NCI-H526 treated with DMSO at 0.1 percent for 48 hours (cell line): Measurements from ENCODE around the gene HNRNPDL.
"Not testable (repeated sequence)": the region's sequence is repeated elsewhere in the genome, so short reads cannot be mapped to it uniquely, and the experiment has no call there.

Source experiments
- DNase-seq: peaks from one replicate; lab custom pipeline; 2025; lab: John Stamatoyannopoulos, UW

Gene HNRNPDL

DNA sequence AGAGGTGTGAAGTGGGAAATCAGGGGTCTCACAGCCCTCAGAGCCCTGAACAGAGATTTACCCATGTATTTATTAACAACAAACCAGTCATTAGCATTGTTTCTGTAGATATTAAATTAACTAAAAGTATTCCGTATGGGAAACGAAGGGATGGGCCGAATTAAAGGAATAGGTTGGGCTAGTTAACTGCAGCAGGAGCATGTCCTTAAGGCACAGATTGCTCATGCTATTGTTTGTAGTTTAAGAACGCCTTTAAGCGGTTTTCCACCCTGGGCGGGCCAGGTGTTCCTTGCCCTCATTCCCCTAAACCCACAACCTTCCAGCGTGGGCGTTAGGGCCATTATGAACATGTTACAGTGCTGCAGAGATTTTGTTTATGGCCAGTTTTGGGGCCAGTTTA is 44.0 kb downstream of the HNRNPDL start:
- not testable (repeated sequence) for DNase-seq

DNA sequence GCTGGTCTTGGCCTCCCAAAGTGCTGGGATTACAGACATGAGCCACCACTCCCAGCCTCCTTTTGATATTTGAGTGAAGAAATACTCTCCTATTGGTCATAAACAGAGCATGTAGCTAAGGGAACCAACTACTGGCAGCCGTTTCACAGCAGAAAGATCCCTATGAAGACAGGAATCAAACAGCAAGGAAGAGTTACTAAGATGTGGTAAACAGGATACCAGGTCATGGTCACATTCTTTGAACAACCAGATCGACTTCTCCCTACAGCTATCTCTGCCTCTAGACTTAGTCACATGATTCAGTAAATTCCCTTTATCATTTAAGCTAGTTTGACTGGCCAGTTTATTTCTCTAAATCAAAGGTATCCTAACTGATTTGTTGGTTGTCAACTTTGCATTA is 47.5 kb downstream of the HNRNPDL start:
- DNase-seq, result no peak

DNA sequence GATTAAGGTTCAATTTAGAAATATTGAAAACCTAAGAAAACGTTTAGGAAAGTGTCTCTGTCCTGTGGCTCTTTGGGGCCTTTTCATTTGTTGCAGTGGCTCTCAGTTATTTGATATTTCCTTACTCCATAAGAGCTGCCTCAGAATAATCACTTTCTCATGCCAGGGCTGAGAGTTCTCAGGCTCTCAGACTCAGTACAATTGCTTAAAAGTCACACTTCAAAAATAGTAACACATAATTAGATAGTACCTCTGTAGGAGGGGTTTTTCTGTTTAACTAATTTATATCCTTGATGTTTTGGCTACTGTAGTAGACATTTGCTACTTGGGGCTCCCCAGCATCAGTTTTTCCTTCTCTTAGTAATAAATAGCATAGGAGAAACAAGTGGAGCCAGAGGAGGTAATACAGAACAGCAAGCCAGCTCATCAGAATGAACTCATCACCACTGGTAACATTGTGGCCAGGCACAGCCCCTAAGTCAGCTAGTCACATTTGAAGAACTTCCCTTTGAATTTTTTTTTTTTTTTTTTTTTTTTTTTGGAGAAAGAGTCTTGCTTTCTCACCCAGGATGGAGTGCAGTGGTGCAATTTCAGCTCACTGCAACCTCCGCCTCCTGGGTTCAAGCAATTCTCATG is 48.5 kb downstream of the HNRNPDL start:
- no peak for DNase-seq

DNA sequence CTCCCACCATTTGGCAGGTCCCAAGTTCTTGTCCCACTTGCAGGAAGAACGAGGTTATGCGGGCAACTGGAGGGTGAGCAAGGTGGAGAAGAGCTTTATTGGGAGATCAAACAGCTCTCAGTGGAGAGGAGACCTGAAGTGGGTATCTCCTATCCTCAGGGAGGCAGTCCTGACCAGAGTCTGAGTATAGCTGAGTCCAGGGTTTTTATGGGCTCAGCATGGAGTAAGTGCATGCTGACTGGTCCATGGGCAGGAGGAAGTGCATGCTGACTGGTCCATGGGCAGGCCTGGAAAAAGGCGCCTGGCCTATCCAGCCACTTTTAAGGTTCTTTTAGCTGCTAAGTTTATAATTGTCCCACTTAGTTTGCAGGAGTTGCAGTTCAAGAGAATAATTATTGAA is 49.0 kb downstream of the HNRNPDL start:
- no peak for DNase-seq

DNA sequence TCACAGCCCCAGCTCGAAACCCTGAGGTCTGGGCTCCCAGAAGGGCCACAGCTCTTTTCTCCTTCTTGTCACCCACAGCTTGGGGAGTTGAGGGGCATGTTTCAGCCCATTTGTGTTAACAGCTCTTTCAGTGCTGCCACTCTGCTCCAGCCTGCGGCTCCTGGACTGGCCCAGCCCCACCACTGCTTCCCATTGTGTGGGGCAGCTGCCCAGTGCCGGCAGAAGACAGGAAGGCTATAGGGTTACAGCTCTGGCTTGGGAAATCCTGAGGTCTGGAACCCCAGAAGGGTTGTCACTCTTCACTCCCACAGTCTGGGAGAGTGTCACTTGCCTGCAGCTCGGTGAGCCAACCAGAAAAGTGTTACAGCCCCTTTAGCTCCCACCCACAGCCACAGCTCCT is 49.4 kb downstream of the HNRNPDL start:
- DNase-seq, result no peak

DNA sequence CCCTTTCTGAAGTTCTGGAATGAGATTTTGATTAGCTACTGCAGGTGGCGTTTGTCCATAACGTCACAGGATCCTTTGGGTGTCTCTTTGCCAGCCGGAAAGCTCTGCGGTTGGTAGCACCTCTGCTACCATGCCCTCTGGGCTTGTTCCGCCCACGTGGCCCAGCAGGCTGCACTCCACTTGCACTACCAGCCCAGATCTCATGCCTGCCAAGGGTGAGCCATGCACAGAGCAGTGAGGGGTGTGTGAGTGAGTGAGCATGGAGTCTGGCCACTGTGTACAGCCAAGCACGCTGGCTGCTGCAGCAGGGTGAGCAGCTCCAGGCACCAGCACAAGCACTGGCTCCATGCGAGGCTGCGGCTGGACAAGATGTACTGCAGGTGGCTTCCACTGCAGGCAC is 49.9 kb downstream of the HNRNPDL start:
- no peak for DNase-seq

DNA sequence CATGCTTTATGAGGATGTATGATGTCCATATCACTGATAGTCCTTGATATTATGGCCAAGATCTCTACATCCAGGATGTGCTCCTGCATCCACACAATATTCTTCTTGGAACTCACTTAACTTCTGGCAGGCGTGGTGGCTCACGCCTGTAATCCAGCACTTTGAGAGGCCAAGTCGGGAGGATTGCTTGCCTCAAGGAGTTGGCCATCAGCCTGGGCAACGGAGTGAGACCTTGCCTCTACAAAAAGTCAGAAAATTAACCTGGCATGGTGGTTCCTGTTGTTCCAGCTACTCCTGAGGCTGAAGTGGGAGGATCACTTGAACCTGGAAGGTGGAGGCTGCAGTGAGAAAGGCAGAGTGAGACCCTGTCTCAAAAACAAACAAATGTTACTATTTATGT is 54.2 kb downstream of the HNRNPDL start:
- no peak for DNase-seq

DNA sequence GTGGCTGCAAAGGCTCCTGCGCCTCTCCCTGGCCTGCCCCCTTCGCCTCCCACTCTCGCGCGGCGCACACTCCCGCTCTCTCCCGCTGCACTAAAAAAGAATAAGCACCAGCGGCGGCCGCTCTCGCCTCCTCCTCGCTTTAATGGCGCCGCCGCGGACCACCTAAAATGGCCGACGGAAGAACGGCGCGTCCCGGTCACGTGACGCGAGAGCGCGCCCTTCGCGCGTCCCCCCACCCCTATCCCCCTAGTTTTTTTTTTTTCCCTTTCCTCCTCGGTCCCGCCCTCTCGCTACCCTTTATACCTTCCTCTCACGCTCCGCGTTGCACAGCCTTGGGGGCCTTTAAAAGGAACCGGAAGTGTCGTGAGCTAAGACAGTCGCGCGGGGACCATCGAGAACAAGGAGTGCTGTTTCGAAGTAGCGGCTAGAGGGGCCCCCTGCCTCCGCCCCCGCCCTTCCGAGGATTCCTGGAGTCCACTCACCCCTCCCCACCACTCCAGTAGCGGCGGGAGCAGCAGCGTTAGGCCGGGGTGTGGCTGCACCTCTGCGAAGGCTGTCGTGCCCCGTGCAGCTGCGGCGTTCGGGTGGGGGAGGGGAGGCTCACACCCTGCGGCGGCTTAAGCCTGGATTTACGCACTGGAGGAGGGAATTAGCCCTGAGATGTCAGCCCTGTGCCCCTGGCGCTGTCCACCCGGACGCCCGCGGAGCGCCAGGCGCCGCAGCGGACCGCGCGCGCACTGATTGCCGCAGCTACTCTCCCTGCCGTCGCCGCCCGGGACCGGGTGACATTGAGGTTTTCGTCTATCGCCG is 56.2 kb downstream of the HNRNPDL start, which contains the start of gene HNRNPD:
Gene HNRNPD (minus strand): TSS at position 176 of the 810 bp plus-strand sequence. CDS start 313 bp downstream, outside the sequence.
- peak; percentile 95 for DNase-seq

DNA sequence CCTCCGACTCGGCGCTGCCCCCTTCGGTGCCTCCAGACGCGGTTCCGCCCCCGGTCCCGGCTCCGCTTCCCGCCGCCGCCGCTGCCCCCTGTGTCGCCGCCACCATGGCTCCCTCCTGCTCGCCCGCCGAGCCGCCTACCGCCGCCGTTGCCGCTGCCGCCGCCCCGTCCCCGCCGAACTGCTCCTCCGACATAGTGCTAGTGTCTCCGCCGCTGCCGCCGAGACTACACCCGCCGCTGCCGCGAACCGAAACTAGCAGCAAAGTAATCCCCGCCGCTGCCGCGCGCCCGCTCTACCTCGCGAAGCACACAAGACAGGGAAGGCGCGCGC is 56.8 kb downstream of the HNRNPDL start:
- no peak for DNase-seq
